WI38 (cell line): ENCODE results near the gene PIEZO2.

ENCODE experiments used
- H3K4me3 ChIP-seq: 2 replicates; pipeline ENCODE4 v1.5.1; 2011; ENCODE audit warnings: low read depth, mild to moderate bottlenecking, control low read depth, low read length
- TF ChIP-seq, protein P1 (sequence below): IDR thresholded peaks from 2 replicates; pipeline ENCODE4 v1.5.1; 2012; ENCODE audit warnings: low read depth, mild to moderate bottlenecking, control low read depth, low read length

The PIEZO2 gene

DNA sequence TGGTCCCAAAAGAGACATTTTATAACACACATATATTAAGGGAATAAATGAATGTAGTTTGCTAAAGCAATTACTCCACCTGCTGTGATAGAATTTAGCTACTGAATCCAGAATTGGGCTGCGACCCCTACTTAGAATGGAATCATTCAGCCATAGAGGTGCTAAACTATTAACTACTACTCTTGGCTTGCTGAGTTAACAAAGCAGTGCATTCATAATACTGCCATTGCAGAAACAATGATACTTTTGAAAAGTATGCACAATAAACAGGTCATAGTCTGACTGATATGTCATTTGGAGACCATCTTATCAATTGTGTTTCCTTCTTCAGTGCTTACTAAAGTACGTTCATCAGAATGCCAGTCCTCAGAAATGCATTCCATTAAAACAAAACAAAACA is 273.6 kb downstream of the PIEZO2 start:
- TF ChIP-seq, protein P1, sequence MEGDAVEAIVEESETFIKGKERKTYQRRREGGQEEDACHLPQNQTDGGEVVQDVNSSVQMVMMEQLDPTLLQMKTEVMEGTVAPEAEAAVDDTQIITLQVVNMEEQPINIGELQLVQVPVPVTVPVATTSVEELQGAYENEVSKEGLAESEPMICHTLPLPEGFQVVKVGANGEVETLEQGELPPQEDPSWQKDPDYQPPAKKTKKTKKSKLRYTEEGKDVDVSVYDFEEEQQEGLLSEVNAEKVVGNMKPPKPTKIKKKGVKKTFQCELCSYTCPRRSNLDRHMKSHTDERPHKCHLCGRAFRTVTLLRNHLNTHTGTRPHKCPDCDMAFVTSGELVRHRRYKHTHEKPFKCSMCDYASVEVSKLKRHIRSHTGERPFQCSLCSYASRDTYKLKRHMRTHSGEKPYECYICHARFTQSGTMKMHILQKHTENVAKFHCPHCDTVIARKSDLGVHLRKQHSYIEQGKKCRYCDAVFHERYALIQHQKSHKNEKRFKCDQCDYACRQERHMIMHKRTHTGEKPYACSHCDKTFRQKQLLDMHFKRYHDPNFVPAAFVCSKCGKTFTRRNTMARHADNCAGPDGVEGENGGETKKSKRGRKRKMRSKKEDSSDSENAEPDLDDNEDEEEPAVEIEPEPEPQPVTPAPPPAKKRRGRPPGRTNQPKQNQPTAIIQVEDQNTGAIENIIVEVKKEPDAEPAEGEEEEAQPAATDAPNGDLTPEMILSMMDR, result no peak
- H3K4me3 ChIP-seq, result no peak overlapping the region

GRCh38 chr18:10872304-10872703 is 277.1 kb downstream of the PIEZO2 start:
- TF ChIP-seq, protein P1, result no peak
- no peak overlapping the region for H3K4me3 ChIP-seq

- H3K4me3 ChIP-seq, result no peak overlapping the region
- TF ChIP-seq, protein P1, result no peak
These were observed 284.6 kb downstream of the PIEZO2 start for GRCh38 chr18:10864722-10865121.

DNA sequence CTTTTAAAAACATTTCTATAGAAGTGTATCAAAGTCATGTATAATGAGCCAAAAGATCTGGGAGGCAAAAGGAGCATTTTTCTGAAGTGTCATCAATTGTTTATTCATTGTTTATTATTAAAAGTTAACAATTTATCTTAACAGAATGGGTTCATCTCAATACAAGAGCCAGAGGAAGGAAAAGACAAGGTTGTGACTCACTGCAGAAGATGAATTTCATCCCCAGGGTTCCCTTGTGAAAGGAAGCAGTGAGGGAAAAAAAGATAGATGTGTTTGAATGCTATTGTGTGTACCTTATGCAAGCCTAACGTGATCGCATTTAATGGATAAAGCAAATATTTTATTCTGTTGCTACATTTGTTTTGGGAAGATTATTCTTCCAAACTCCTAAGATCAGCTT is 286.3 kb downstream of the PIEZO2 start:
- no peak overlapping the region for H3K4me3 ChIP-seq
- TF ChIP-seq, protein P1, result no peak

- H3K4me3 ChIP-seq, result no peak overlapping the region
- TF ChIP-seq, protein P1, result no peak
These were observed 288.4 kb downstream of the PIEZO2 start for GRCh38 chr18:10860928-10861327.

DNA sequence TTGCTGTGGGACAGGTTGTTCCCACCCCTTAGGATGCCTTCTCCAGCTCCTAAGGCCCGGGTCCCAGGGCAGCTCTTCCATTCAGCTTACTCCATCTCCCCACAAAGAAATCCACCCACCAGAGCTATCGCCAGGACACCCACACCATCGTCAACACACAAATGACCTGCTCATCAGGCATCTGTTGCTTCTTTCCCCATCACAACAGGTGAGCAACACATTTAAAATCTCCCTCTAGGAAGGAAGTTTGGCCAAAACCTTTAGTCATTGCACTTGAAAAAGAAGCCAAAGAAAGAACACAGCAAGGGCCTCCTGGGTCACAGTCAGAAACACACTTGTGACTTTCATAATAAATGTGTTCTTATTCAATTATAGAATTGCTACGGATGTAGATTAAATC is 289.0 kb downstream of the PIEZO2 start:
- TF ChIP-seq, protein P1, result no peak

DNA sequence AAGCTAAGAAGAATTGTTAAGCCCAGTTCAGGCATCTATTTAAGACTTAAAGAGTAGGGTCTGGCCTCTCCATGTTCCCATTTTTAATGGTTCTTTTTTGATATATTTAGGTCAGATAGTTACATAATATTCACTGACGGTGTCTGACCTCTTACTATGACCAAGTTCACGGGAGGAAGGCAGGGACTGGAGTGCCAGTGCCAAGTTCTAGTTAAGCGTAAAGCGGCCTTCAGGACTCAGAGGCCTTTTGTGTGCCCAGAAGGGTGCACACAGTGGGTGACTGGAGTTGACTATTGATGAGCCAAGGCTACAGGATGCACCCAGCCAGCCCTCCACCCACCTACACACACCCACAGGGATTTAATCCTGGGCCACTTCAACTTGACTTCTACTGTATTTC is 290.9 kb downstream of the PIEZO2 start:
- TF ChIP-seq, protein P1, result no peak
- no peak overlapping the region for H3K4me3 ChIP-seq

More for the DNA sequence above, 289.0 kb downstream of the PIEZO2 start:
- no peak overlapping the region for H3K4me3 ChIP-seq
